ENCODE measurements around the gene C20orf204.

The C20orf204 gene

GRCh38 chr20:64073476-64074183 is 37.6 kb downstream of the C20orf204 start:
- H3K36me3 ChIP-seq (ENCODE audit: control insufficient read depth, insufficient read depth, low read length) = peaks cover 45% of the 10 kb centered on the region
- peaks cover 22% of the 10 kb centered on the region for H3K4me1 ChIP-seq (ENCODE audit: control insufficient read depth, insufficient read depth, low read length, poor library complexity, severe bottlenecking)
- DNase-seq = no peak
- no peaks in the 10 kb centered on the region for H3K9me3 ChIP-seq (ENCODE audit: control insufficient read depth, low read length)
- no peak overlapping the region for H3K4me3 ChIP-seq (ENCODE audit: insufficient read depth, low read depth, low read length, poor library complexity, severe bottlenecking)
- no peak overlapping the region for H3K27ac ChIP-seq (ENCODE audit: insufficient read depth, low read length, poor library complexity, severe bottlenecking)
- H3K27me3 ChIP-seq (replicated peaks; ENCODE audit: control insufficient read depth, insufficient read depth, low read length, poor library complexity, severe bottlenecking) = no peaks in the 10 kb centered on the region

- Histone ChIP-seq H3K36me3 (ENCODE audit: control insufficient read depth, insufficient read depth, low read length) (peaks cover 45% of the 10 kb centered on the region), H3K27me3 (replicated peaks; ENCODE audit: control insufficient read depth, insufficient read depth, low read length, poor library complexity, severe bottlenecking) (no peaks in the 10 kb centered on the region), H3K4me1 (ENCODE audit: control insufficient read depth, insufficient read depth, low read length, poor library complexity, severe bottlenecking) (peaks cover 22% of the 10 kb centered on the region), H3K9me3 (ENCODE audit: control insufficient read depth, low read length) (no peaks in the 10 kb centered on the region), H3K4me3 (ENCODE audit: insufficient read depth, low read depth, low read length, poor library complexity, severe bottlenecking) (no peak overlapping the region), H3K27ac (ENCODE audit: insufficient read depth, low read length, poor library complexity, severe bottlenecking) (no peak overlapping the region)
- DNase-seq = no peak
Measured at GRCh38 chr20:64074184-64074789, 38.3 kb downstream of the C20orf204 start.

GRCh38 chr20:64074963-64075362 is 39.0 kb downstream of the C20orf204 start:
- Histone ChIP-seq H3K4me3 (ENCODE audit: insufficient read depth, low read depth, low read length, poor library complexity, severe bottlenecking) (no peak overlapping the region), H3K36me3 (ENCODE audit: control insufficient read depth, insufficient read depth, low read length) (peaks cover 45% of the 10 kb centered on the region), H3K9me3 (ENCODE audit: control insufficient read depth, low read length) (no peaks in the 10 kb centered on the region), H3K27ac (ENCODE audit: insufficient read depth, low read length, poor library complexity, severe bottlenecking) (no peak overlapping the region), H3K4me1 (ENCODE audit: control insufficient read depth, insufficient read depth, low read length, poor library complexity, severe bottlenecking) (peaks cover 22% of the 10 kb centered on the region), H3K27me3 (replicated peaks; ENCODE audit: control insufficient read depth, insufficient read depth, low read length, poor library complexity, severe bottlenecking) (no peaks in the 10 kb centered on the region)
- DNase-seq = no peak

GRCh38 chr20:64075556-64075955 is 39.6 kb downstream of the C20orf204 start:
- Histone ChIP-seq H3K4me1 (ENCODE audit: control insufficient read depth, insufficient read depth, low read length, poor library complexity, severe bottlenecking) (peaks cover 24% of the 10 kb centered on the region), H3K27me3 (replicated peaks; ENCODE audit: control insufficient read depth, insufficient read depth, low read length, poor library complexity, severe bottlenecking) (no peaks in the 10 kb centered on the region), H3K9me3 (ENCODE audit: control insufficient read depth, low read length) (no peaks in the 10 kb centered on the region), H3K36me3 (ENCODE audit: control insufficient read depth, insufficient read depth, low read length) (peaks cover 45% of the 10 kb centered on the region), H3K4me3 (ENCODE audit: insufficient read depth, low read depth, low read length, poor library complexity, severe bottlenecking) (no peak overlapping the region), H3K27ac (ENCODE audit: insufficient read depth, low read length, poor library complexity, severe bottlenecking) (no peak overlapping the region)
- no peak for DNase-seq

- peak overlapping the region; percentile 76 for H3K27ac ChIP-seq (ENCODE audit: insufficient read depth, low read length, poor library complexity, severe bottlenecking)
- peaks cover 45% of the 10 kb centered on the region for H3K36me3 ChIP-seq (ENCODE audit: control insufficient read depth, insufficient read depth, low read length)
- peak overlapping the region; percentile 85 for H3K4me3 ChIP-seq (ENCODE audit: insufficient read depth, low read depth, low read length, poor library complexity, severe bottlenecking)
- DNase-seq = no peak
- no peaks in the 10 kb centered on the region for H3K9me3 ChIP-seq (ENCODE audit: control insufficient read depth, low read length)
- no peaks in the 10 kb centered on the region for H3K27me3 ChIP-seq (replicated peaks; ENCODE audit: control insufficient read depth, insufficient read depth, low read length, poor library complexity, severe bottlenecking)
- H3K4me1 ChIP-seq (ENCODE audit: control insufficient read depth, insufficient read depth, low read length, poor library complexity, severe bottlenecking) = peaks cover 29% of the 10 kb centered on the region
Measured at GRCh38 chr20:64076061-64076997, 40.3 kb downstream of the C20orf204 start.

GRCh38 chr20:64077094-64077493 is 41.1 kb downstream of the C20orf204 start:
- Histone ChIP-seq H3K27me3 (replicated peaks; ENCODE audit: control insufficient read depth, insufficient read depth, low read length, poor library complexity, severe bottlenecking) (no peaks in the 10 kb centered on the region), H3K4me1 (ENCODE audit: control insufficient read depth, insufficient read depth, low read length, poor library complexity, severe bottlenecking) (peaks cover 32% of the 10 kb centered on the region), H3K4me3 (ENCODE audit: insufficient read depth, low read depth, low read length, poor library complexity, severe bottlenecking) (peak overlapping the region; percentile 85), H3K27ac (ENCODE audit: insufficient read depth, low read length, poor library complexity, severe bottlenecking) (peak overlapping the region; percentile 76), H3K9me3 (ENCODE audit: control insufficient read depth, low read length) (no peaks in the 10 kb centered on the region), H3K36me3 (ENCODE audit: control insufficient read depth, insufficient read depth, low read length) (peaks cover 41% of the 10 kb centered on the region)
- peak in 1 of 3 donors; percentile 37 for DNase-seq

- peak overlapping the region; percentile 76 for H3K27ac ChIP-seq (ENCODE audit: insufficient read depth, low read length, poor library complexity, severe bottlenecking)
- H3K4me3 ChIP-seq (ENCODE audit: insufficient read depth, low read depth, low read length, poor library complexity, severe bottlenecking) = peak overlapping the region; percentile 85
- peaks cover 35% of the 10 kb centered on the region for H3K4me1 ChIP-seq (ENCODE audit: control insufficient read depth, insufficient read depth, low read length, poor library complexity, severe bottlenecking)
Measured at GRCh38 chr20:64077541-64077875, 41.5 kb downstream of the C20orf204 start.

GRCh38 chr20:64077876-64078551 is 42.0 kb downstream of the C20orf204 start:
- H3K9me3 ChIP-seq (ENCODE audit: control insufficient read depth, low read length) = no peaks in the 10 kb centered on the region
- H3K4me1 ChIP-seq (ENCODE audit: control insufficient read depth, insufficient read depth, low read length, poor library complexity, severe bottlenecking) = peaks cover 38% of the 10 kb centered on the region
- peak overlapping the region; percentile 76 for H3K27ac ChIP-seq (ENCODE audit: insufficient read depth, low read length, poor library complexity, severe bottlenecking)
- no peaks in the 10 kb centered on the region for H3K27me3 ChIP-seq (replicated peaks; ENCODE audit: control insufficient read depth, insufficient read depth, low read length, poor library complexity, severe bottlenecking)
- peak overlapping the region; percentile 85 for H3K4me3 ChIP-seq (ENCODE audit: insufficient read depth, low read depth, low read length, poor library complexity, severe bottlenecking)
- peaks cover 33% of the 10 kb centered on the region for H3K36me3 ChIP-seq (ENCODE audit: control insufficient read depth, insufficient read depth, low read length)
- DNase-seq = peak; percentile 32 to 45 (median 45)

More at GRCh38 chr20:64077541-64077875, 41.5 kb downstream of the C20orf204 start:
- peaks cover 38% of the 10 kb centered on the region for H3K36me3 ChIP-seq (ENCODE audit: control insufficient read depth, insufficient read depth, low read length)
- H3K27me3 ChIP-seq (replicated peaks; ENCODE audit: control insufficient read depth, insufficient read depth, low read length, poor library complexity, severe bottlenecking) = no peaks in the 10 kb centered on the region
- no peaks in the 10 kb centered on the region for H3K9me3 ChIP-seq (ENCODE audit: control insufficient read depth, low read length)
- no peak for DNase-seq

- DNase-seq = no peak
- Histone ChIP-seq H3K4me3 (ENCODE audit: insufficient read depth, low read depth, low read length, poor library complexity, severe bottlenecking) (peak overlapping the region; percentile 85), H3K9me3 (ENCODE audit: control insufficient read depth, low read length) (no peaks in the 10 kb centered on the region), H3K27me3 (replicated peaks; ENCODE audit: control insufficient read depth, insufficient read depth, low read length, poor library complexity, severe bottlenecking) (no peaks in the 10 kb centered on the region), H3K27ac (ENCODE audit: insufficient read depth, low read length, poor library complexity, severe bottlenecking) (peak overlapping the region; percentile 76), H3K4me1 (ENCODE audit: control insufficient read depth, insufficient read depth, low read length, poor library complexity, severe bottlenecking) (peaks cover 41% of the 10 kb centered on the region), H3K36me3 (ENCODE audit: control insufficient read depth, insufficient read depth, low read length) (peaks cover 24% of the 10 kb centered on the region)
Measured at GRCh38 chr20:64078934-64079272, 42.9 kb downstream of the C20orf204 start.

Data from effector memory CD4-positive, alpha-beta T cell (primary cell).